ENCODE measurements around the gene CELF2.

CELF2 gene

DNA sequence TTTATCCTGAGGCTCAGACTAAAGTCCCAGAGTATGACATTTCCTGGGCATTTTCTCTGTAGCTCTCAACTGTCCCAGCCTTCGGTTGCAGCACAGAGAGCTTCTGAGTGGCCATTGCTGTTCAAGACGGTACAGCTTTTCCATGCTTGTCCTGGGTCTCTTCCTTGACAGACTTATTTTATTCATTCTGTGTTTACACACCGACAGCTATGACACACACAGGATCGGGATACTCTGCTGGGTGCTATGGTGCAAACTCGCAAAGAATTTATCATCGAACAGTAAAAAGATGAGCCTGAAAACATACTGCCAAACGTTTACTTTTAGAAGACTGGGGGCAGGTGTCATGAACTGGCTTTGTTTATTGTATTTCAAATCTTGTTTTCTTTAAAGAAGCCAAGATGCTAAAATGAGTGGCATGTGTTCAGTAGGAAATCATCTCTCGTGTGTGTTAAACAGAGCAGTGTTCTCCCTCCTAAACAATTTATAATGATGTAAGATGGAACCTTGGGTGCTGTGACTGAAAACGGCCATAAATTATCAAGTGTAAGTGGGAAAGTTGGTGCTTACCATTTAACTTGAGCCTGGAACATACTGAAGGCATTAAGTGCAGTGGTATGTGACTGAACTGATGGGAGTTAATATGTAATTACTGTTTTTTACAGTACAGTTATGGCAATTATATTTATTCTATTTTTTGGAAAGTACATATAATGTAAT, 120.8 kb downstream of the CELF2 start:
- no peak for DNase-seq

DNA sequence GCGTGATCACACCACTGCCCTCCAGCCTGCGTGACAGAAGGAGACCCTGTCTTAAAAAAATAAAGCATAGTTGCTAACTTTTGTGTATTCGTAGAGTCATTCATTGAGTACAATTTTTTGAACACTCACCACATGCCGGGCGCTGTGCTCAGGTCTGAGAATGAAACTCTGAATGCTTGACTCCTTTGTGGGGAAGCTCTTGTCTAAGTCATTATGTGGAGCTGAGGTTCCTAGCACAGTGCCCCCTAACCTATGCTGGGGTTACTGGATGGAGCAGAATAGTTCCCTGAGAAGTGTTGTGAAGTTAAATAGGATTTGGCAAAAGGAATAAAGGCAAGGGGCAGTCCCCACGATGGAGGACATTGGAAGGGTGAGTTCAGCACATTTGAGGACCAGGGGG, 123.3 kb downstream of the CELF2 start:
- no peak for DNase-seq

GRCh38 chr10:11141571-11142091, 124.0 kb downstream of the CELF2 start:
- DNase-seq, result no peak

DNA sequence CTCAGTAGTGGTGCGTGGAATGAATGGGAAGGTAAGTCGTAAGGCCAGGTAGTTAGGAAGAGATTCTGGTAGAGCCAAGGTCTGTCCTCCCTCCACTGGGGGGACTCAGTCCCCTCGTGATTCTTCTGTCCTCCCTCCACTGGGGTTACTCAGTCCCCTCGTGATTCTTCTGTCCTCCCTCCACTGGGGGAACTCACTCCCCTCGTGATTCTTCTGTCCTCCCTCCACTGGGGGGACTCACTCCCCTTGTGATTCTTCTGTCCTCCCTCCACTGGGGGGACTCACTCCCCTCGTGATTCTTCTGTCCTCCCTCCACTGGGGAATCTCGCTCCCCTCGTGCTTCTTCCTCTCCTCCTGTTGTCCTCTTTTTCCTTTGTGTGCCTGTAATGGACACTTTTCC, 125.1 kb downstream of the CELF2 start:
- DNase-seq, result no peak

DNA sequence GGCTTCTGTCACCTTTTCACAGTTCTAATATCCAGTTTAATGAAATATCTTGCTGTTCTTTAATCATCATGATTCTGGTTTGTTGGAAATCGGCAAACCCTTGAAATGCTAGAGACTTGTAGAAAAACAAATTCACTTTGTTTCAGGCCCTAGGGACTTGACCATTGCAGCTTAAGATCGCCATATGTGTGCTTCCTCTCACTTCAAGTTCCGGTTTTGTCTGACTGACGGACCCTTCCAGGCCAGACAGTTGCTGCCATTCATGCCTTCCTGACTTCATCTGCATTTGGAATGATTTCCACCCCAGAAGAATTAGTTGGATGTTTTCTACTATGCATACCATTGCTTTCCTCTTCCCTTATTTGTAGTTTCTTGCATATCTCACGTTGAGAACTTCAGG, 125.6 kb downstream of the CELF2 start:
- DNase-seq, result no peak

DNA sequence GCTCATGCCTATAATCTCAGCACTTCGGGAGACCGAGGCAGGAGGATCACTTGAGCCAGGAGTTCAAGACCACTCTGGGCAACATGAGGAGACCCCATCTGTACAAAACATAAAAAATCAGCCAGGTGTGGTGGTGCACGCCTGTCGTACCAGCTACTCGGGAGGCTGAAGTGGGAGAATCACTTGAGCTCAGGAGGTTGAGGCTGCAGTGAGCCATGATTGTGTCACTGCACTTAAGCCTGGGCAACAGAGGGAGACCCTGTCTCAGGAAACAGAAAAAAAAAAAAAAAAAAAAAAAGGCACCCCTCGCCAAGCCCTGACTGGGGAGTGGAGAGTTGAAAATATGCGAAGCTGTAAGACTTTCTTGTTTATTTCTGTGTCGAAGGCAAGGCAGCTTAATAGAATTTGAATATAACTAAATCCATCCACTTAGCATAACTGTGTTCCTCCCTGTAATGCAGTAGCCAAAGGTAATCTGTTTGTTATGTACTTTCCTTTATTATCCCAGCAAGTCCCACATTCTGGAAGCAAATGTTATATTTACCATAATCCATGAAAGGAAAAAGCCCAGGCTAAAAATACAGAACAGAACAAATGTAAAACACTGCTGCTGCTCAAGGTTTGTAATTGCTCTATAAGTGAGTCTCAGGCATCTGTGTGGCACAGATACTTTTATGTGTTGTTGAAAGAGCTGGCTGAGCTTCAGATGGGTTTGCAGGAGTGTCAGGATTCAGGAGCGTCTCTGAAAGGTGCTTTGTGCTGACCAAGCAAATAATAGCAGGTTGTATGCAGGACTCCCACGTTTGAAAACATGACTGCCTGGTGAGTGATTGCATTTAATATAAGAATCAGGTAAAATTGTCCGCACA, 127.2 kb downstream of the CELF2 start:
- DNase-seq, result no peak

DNA sequence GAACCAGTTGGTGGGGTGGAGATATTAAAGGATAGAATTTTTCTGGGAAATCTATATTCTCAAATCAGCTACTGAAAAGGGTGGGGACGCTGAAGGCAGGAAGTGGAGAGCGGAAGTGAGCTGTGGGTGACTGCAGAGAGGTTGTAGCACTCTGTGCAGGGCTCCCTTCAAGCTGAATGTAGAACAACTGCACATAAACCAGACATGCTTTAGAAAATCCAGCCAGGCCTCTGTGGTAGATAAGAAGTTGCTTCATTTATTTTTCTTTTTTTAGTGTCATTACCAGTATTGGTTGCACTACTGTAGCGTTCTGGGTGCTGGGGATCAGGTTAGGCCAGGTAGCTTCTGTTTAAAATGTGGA, 127.8 kb downstream of the CELF2 start:
- no peak for DNase-seq

GRCh38 chr10:11146402-11147171, 128.9 kb downstream of the CELF2 start:
- DNase-seq, result no peak

DNA sequence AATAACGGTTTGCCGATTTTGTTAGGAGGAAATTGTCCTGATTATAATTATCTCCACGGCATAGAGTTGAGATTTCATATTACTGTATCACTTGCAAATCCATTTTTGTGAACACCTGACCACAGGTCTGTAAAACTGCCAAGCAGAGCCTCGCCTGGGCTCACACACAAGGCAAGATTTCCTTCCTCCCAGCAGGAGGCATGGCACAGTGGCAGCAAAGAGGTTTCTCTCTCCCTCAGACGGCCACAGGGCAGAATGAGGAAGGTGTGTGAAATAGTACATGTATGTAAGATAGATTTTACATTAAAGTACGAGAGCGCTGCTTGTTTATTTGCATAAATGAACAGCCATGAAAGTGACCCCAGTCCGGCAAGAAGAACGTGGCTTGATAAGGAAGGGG, 130.1 kb downstream of the CELF2 start:
- no peak for DNase-seq

DNA sequence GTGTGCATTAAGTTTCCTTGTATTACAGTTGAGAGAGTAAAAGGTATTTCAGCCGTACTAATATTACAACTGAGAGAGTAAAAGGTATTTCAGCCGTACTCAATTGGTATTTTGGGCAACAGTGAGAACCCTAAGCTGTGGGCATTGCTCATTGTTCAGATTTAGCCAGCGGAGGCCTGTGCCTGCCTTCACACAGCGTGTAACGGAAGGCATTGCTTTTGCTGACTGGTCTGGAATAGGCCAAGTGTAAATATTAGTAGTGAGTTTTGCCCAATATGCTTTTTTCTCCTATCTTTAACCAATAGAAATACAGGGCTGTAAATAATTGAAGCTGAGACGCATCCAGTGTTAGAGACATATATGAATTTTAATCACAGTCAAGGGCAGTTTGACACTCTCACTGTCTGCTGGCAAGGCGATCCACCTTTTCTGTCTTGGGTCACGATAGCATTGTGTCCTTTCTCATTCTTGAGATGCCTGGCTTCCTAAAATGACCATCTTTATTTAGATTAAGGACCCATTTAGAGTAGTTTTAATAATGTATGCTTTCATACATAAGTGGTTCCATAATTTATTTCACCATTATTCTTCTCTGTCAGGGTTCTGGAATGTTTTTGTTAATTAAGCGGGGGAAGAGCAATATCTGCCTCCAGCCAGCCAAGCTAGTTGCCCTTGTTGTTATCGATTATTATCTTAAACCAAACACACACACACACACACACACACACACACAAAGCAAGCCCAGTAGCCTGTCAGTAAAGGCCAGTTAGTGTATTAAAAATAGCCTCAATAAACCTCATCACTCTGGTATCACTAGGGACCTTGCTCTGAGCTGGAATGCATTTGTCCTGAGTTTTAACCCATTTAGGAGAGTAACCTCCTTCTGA, 130.7 kb downstream of the CELF2 start:
- no peak for DNase-seq

- DNase-seq, result no peak
Measured at GRCh38 chr10:11149807-11150141, 132.1 kb downstream of the CELF2 start.

DNA sequence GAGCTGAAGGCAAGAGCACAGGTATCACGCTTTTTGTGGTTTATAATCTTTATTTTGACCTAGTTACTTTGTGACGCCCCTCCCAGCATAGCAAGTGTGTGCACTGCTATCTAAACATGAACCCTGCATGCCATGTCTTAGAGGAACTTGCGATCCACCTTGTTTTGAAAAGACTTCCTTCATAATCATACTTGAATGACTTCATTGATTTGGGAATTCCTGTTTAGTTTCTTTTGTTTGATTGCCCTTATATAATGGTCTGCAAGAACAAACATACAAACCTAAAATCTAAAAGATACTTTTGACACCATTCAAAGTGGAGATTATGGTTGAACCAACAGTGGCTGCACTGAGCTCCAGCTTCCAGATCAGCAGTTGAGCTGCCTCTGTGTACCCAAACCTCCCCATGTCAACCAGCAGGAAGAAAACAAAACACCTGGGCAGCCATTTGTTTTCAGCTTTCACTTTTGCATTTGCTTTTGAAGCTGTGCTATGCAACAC, 132.6 kb downstream of the CELF2 start:
- no peak for DNase-seq

GRCh38 chr10:11150879-11151415, 133.3 kb downstream of the CELF2 start:
- no peak for DNase-seq

DNA sequence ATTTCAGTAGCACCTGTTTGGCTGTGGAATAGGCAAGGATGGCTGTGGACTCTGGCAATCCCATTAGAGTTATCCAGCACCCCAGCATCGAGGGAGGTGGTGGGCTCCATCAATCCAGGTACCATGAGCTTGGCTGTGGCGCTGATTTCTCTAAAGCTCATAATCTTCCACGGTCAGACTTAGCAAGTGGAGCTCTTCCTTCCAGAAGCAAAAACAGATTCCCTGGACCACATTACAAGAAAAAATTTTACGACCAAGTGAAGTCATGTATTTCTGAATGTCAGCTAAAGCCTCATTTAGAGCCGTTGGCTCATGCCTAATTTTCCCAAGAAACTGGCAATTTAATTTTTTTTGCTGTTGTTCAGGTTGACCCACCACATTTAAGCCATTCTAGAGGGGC, 135.1 kb downstream of the CELF2 start:
- DNase-seq, result no peak

- DNase-seq, result no peak
Measured at GRCh38 chr10:11153245-11153644, 135.6 kb downstream of the CELF2 start.

GRCh38 chr10:11153766-11154165, 136.1 kb downstream of the CELF2 start:
- DNase-seq, result no peak

GRCh38 chr10:11154333-11154732, 136.7 kb downstream of the CELF2 start:
- no peak for DNase-seq

GRCh38 chr10:11154849-11155498, 137.3 kb downstream of the CELF2 start:
- DNase-seq, result no peak

GRCh38 chr10:11156480-11156879, 138.8 kb downstream of the CELF2 start:
- no peak for DNase-seq

- DNase-seq, result no peak
Measured at GRCh38 chr10:11157292-11158076, 139.8 kb downstream of the CELF2 start.

DNA sequence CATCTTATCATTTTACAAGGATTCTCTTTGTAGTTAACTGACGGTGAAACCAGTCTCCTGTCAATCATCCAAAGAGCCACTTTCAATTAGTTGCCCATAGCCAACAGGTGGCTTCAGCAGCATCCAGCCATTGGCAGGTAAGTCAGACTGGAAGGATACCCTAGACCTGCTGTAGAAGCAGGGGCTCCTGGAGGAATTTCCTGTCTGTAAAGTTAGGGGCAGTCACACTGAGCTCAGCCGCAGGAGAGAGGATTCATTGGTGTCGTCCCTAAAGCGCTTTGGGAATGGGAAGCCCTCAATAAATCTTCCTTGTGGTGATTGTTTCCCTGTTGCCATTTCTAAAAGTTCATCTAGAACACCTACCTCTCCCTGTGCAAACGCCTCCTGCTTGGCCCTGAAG, 140.4 kb downstream of the CELF2 start:
- no peak for DNase-seq
